ENCODE results near the gene PCDH1. TPM values are rescaled to one million over a fixed set of nuclear protein-coding genes. Genes with fewer than 3 reads are reported as not detected.

PCDH1 gene
- total RNA-seq, 4 donors from 2014 or later: 23.0 to 52.8 (median 30.9) TPM

GRCh38 chr5:141810702-141811101 is 67.5 kb downstream of the PCDH1 start:
- peaks cover 96% of the 10 kb centered on the region for H3K27me3 ChIP-seq
- WGBS, 2 donors (ENCODE audit: low coverage in 1 of 2): no CpG with 5 or more reads among the region's 3 CpGs

GRCh38 chr5:141809380-141810096 is 68.7 kb downstream of the PCDH1 start:
- ATAC-seq: no peak
- Histone ChIP-seq H3K27ac (no peak overlapping the region), H3K4me1 (peaks cover 0 to 36% (median 4%) of the 10 kb centered on the region in 3 donors), H3K36me3 (no peaks in the 10 kb centered on the region), H3K9me3 (no peaks in the 10 kb centered on the region), H3K4me3 (no peak overlapping the region), H3K27me3 (peaks cover 98% of the 10 kb centered on the region)
- 64 to 66% methylated on average over 10 to 11 of the region's 15 CpGs for WGBS, 2 donors (ENCODE audit: low coverage in 1 of 2)
- TF ChIP-seq POLR2A (IDR thresholded peaks at IDR 0.05) (no peak), CTCF (IDR thresholded peaks at IDR 0.05) (no peak), POLR2AphosphoS5 (IDR thresholded peaks at IDR 0.05) (no peak), EP300 (IDR thresholded peaks at IDR 0.05) (no peak)

More at GRCh38 chr5:141810702-141811101, 67.5 kb downstream of the PCDH1 start:
- no peaks in the 10 kb centered on the region for H3K36me3 ChIP-seq
- peaks cover 0 to 24% (median 4%) of the 10 kb centered on the region in 3 donors for H3K4me1 ChIP-seq
- no peak overlapping the region for H3K27ac ChIP-seq
- no peak for TF ChIP-seq EP300 (IDR thresholded peaks at IDR 0.05)
- no peak for TF ChIP-seq POLR2A (IDR thresholded peaks at IDR 0.05)
- TF ChIP-seq CTCF (IDR thresholded peaks at IDR 0.05): no peak
- no peak for TF ChIP-seq POLR2AphosphoS5 (IDR thresholded peaks at IDR 0.05)
- no peaks in the 10 kb centered on the region for H3K9me3 ChIP-seq
- no peak for ATAC-seq
- no peak overlapping the region for H3K4me3 ChIP-seq

- no peak overlapping the region for H3K27ac ChIP-seq
- ATAC-seq: no peak
- no peak overlapping the region for H3K4me3 ChIP-seq
- H3K9me3 ChIP-seq: no peaks in the 10 kb centered on the region
- H3K4me1 ChIP-seq: peaks cover 0 to 43% (median 4%) of the 10 kb centered on the region in 3 donors
- peaks cover 98% of the 10 kb centered on the region for H3K27me3 ChIP-seq
- 50 to 60% methylated on average over 1 to 2 of the region's 2 CpGs for WGBS, 2 donors (ENCODE audit: low coverage in 1 of 2)
- H3K36me3 ChIP-seq: no peaks in the 10 kb centered on the region
- TF ChIP-seq POLR2A (IDR thresholded peaks at IDR 0.05): no peak
- TF ChIP-seq EP300 (IDR thresholded peaks at IDR 0.05): no peak
- no peak for TF ChIP-seq CTCF (IDR thresholded peaks at IDR 0.05)
- no peak for TF ChIP-seq POLR2AphosphoS5 (IDR thresholded peaks at IDR 0.05)
These were observed 69.4 kb downstream of the PCDH1 start for GRCh38 chr5:141808857-141809256.

- no peaks in the 10 kb centered on the region for H3K9me3 ChIP-seq
- H3K4me1 ChIP-seq: peaks cover 0 to 45% (median 4%) of the 10 kb centered on the region in 3 donors
- TF ChIP-seq CTCF (IDR thresholded peaks at IDR 0.05) (no peak), EP300 (IDR thresholded peaks at IDR 0.05) (no peak), POLR2AphosphoS5 (IDR thresholded peaks at IDR 0.05) (no peak), POLR2A (IDR thresholded peaks at IDR 0.05) (no peak)
- no peak for ATAC-seq
- peaks cover 93% of the 10 kb centered on the region for H3K27me3 ChIP-seq
- no peak overlapping the region for H3K27ac ChIP-seq
- no peaks in the 10 kb centered on the region for H3K36me3 ChIP-seq
- no peak overlapping the region for H3K4me3 ChIP-seq
- WGBS, 2 donors (ENCODE audit: low coverage in 1 of 2): 50 to 67% methylated on average over 1 to 6 of the region's 6 CpGs
These were observed 70.5 kb downstream of the PCDH1 start for GRCh38 chr5:141807732-141808131.

GRCh38 chr5:141807329-141807728 is 70.9 kb downstream of the PCDH1 start:
- no peak overlapping the region for H3K4me3 ChIP-seq
- no peaks in the 10 kb centered on the region for H3K9me3 ChIP-seq
- peaks cover 0 to 45% (median 4%) of the 10 kb centered on the region in 3 donors for H3K4me1 ChIP-seq
- TF ChIP-seq EP300 (IDR thresholded peaks at IDR 0.05) (no peak), CTCF (IDR thresholded peaks at IDR 0.05) (no peak), POLR2AphosphoS5 (IDR thresholded peaks at IDR 0.05) (no peak), POLR2A (IDR thresholded peaks at IDR 0.05) (no peak)
- WGBS, 2 donors (ENCODE audit: low coverage in 1 of 2): 67 to 77% methylated on average over 6 to 9 of the region's 11 CpGs
- H3K27ac ChIP-seq: no peak overlapping the region
- ATAC-seq: no peak
- H3K27me3 ChIP-seq: peaks cover 93% of the 10 kb centered on the region
- H3K36me3 ChIP-seq: no peaks in the 10 kb centered on the region

Measured in gastroesophageal sphincter (tissue), 4 donors.